RWPE2 (cell line): ENCODE data around the gene ZNF710.

ENCODE experiments used
- ATAC-seq: fragments of 200-7000 bp; cut with Tn5 transposase; 3 replicates; pipeline ENCODE4 v1.9.1; 2021; ENCODE audit warnings: low read depth
- DNase-seq: peaks from one replicate; pipeline ENCODE4 v3.0.0-alpha.2; 2020; ENCODE audit warnings: low spot score
- H3K27ac ChIP-seq: fragments of 450-650 bp; 2 replicates; pipeline ENCODE4 v1.5.1; 2017; ENCODE audit warnings: mild to moderate bottlenecking; ENCODE audit not compliant: poor library complexity, severe bottlenecking
- H3K27me3 ChIP-seq: fragments of 250-450 bp; sonication (Bioruptor Pico); 2 replicates; pipeline ENCODE4 v1.5.1; 2021; ENCODE audit warnings: mild to moderate bottlenecking, moderate library complexity; ENCODE audit not compliant: insufficient read depth, poor library complexity, severe bottlenecking
- H3K36me3 ChIP-seq: fragments of 250-450 bp; sonication (Bioruptor Pico); 2 replicates; pipeline ENCODE4 v1.5.1; 2020; ENCODE audit warnings: low read depth, mild to moderate bottlenecking, moderate library complexity
- H3K4me1 ChIP-seq: fragments of 250-450 bp; sonication (Bioruptor Pico); 2 replicates; pipeline ENCODE4 v1.5.1; 2021; ENCODE audit warnings: mild to moderate bottlenecking, moderate library complexity; ENCODE audit not compliant: insufficient read depth, poor library complexity, severe bottlenecking
- H3K4me3 ChIP-seq: fragments of 250-450 bp; sonication (Bioruptor Pico); 2 replicates; pipeline ENCODE4 v1.5.1; 2021; ENCODE audit warnings: mild to moderate bottlenecking, moderate library complexity; ENCODE audit not compliant: severe bottlenecking
- H3K9me3 ChIP-seq: fragments of 250-450 bp; sonication (Bioruptor Pico); 2 replicates; pipeline ENCODE4 v1.5.1; 2021; ENCODE audit warnings: mild to moderate bottlenecking, moderate library complexity; ENCODE audit not compliant: severe bottlenecking
- CTCF ChIP-seq: fragments of 450-650 bp; IDR thresholded peaks from one replicate; pipeline ENCODE4 v1.5.1; 2017; ENCODE audit warnings: mild to moderate bottlenecking, moderate library complexity; ENCODE audit not compliant: poor library complexity, severe bottlenecking

Gene ZNF710

GRCh38 chr15:90114451-90114901 lies 113.4 kb downstream of the ZNF710 start:
- Histone ChIP-seq H3K27ac (no peak overlapping the region), H3K4me3 (no peak overlapping the region), H3K9me3 (no peaks in the 10 kb centered on the region), H3K27me3 (no peaks in the 10 kb centered on the region), H3K36me3 (no peaks in the 10 kb centered on the region), H3K4me1 (no peaks in the 10 kb centered on the region)
- no peak for DNase-seq
- no peak for ATAC-seq
- TF ChIP-seq CTCF, result no peak

GRCh38 chr15:90115783-90116182 lies 114.7 kb downstream of the ZNF710 start:
- H3K27ac ChIP-seq, result no peak overlapping the region
- no peaks in the 10 kb centered on the region for H3K27me3 ChIP-seq
- ATAC-seq (no peak), DNase-seq (no peak)
- no peaks in the 10 kb centered on the region for H3K9me3 ChIP-seq
- TF ChIP-seq CTCF, result no peak
- no peaks in the 10 kb centered on the region for H3K36me3 ChIP-seq
- H3K4me1 ChIP-seq, result no peaks in the 10 kb centered on the region
- H3K4me3 ChIP-seq, result no peak overlapping the region

GRCh38 chr15:90119367-90119766 lies 118.2 kb downstream of the ZNF710 start:
- no peaks in the 10 kb centered on the region for H3K27me3 ChIP-seq
- DNase-seq (no peak), ATAC-seq (no peak)
- H3K36me3 ChIP-seq, result no peaks in the 10 kb centered on the region
- H3K27ac ChIP-seq, result no peak overlapping the region
- no peak for TF ChIP-seq CTCF
- no peak overlapping the region for H3K4me3 ChIP-seq
- no peaks in the 10 kb centered on the region for H3K9me3 ChIP-seq
- no peaks in the 10 kb centered on the region for H3K4me1 ChIP-seq

- Histone ChIP-seq H3K27me3 (no peaks in the 10 kb centered on the region), H3K4me3 (no peak overlapping the region), H3K27ac (no peak overlapping the region), H3K9me3 (no peaks in the 10 kb centered on the region), H3K4me1 (no peaks in the 10 kb centered on the region), H3K36me3 (no peaks in the 10 kb centered on the region)
- no peak for TF ChIP-seq CTCF
- ATAC-seq (no peak), DNase-seq (no peak)
These were observed 120.0 kb downstream of the ZNF710 start for GRCh38 chr15:90121086-90121485.

- DNase-seq (no peak), ATAC-seq (no peak)
- Histone ChIP-seq H3K36me3 (no peaks in the 10 kb centered on the region), H3K4me3 (no peak overlapping the region), H3K27ac (no peak overlapping the region), H3K9me3 (no peaks in the 10 kb centered on the region), H3K27me3 (no peaks in the 10 kb centered on the region), H3K4me1 (no peaks in the 10 kb centered on the region)
- no peak for TF ChIP-seq CTCF
These were observed 123.4 kb downstream of the ZNF710 start for GRCh38 chr15:90124507-90124906.
